K562 (cell line): Measurements from ENCODE around the gene KLF13. TPM values are rescaled to one million over a fixed set of nuclear protein-coding genes. Genes with fewer than 3 reads are reported as not detected.
A peak's percentile ranks its signal among the peaks of the same experiment; 100 is the strongest.

Source experiments
- BCOR ChIP-seq: fragments of 450-650 bp; IDR thresholded peaks from 2 replicates; pipeline ENCODE4 v1.6.1; 2016
- BHLHE40 ChIP-seq: IDR thresholded peaks from 2 replicates; pipeline ENCODE4 v1.6.1; 2011; ENCODE audit warnings: low read length, improper control_type of control experiment
- CCNT2 ChIP-seq: IDR thresholded peaks from 2 replicates; pipeline ENCODE4 v1.6.1; 2011; ENCODE audit warnings: borderline replicate concordance, low read depth, mild to moderate bottlenecking, moderate library complexity, mixed read lengths, low read length; ENCODE audit not compliant: insufficient read length; ENCODE audit errors: extremely low read depth
- CTBP1 ChIP-seq: fragments of 450-650 bp; IDR thresholded peaks from 2 replicates; pipeline ENCODE4 v1.6.1; 2016; ENCODE audit warnings: borderline replicate concordance
- E2F6 ChIP-seq, 2 experiments: IDR thresholded peaks; 2 replicates each; pipeline ENCODE4 v1.6.1; 2011; ENCODE audit warnings: borderline replicate concordance in 1 of 2, control low read depth in 1 of 2, low read depth in 1 of 2, low read length in 1 of 2, mild to moderate bottlenecking in 1 of 2, mixed read lengths in 1 of 2, moderate library complexity in 1 of 2; ENCODE audit not compliant: insufficient read depth in 1 of 2, insufficient read length in 1 of 2, poor library complexity in 1 of 2, severe bottlenecking in 1 of 2; ENCODE audit errors: extremely low read depth in 1 of 2
- KDM5B ChIP-seq: fragments of 200-600 bp; sonication (generic); IDR thresholded peaks from 2 replicates; pipeline ENCODE4 v1.6.1; 2012; ENCODE audit warnings: low read depth, mild to moderate bottlenecking, moderate library complexity, low read length, control low read depth, inconsistent platforms; ENCODE audit not compliant: insufficient replicate concordance
- MEIS2 ChIP-seq: fragments of 450-650 bp; IDR thresholded peaks from 2 replicates; pipeline ENCODE4 v1.6.1; 2014; ENCODE audit warnings: mild to moderate bottlenecking; ENCODE audit not compliant: partially characterized antibody
- MYC ChIP-seq, 2 experiments: fragments of 250-450 bp in 1 of 2; sonication (Bioruptor Pico) in 1 of 2; IDR thresholded peaks; 2 replicates each; pipeline versions ENCODE4 v1.5.1 to v1.6.1; 2012 to 2021; ENCODE audit warnings: low read depth in 2 of 2, borderline replicate concordance in 1 of 2, improper control_type of control experiment in 1 of 2, low read length in 1 of 2, mild to moderate bottlenecking in 1 of 2, moderate library complexity in 1 of 2
- NFIC ChIP-seq: fragments of 450-650 bp; IDR thresholded peaks from 2 replicates; pipeline ENCODE4 v1.6.1; 2017; ENCODE audit warnings: mild to moderate bottlenecking, inconsistent platforms
- NRF1 ChIP-seq, 2 experiments: fragments of 450-650 bp; IDR thresholded peaks in 1 of 2; conservative IDR thresholded peaks in 1 of 2; 2 replicates each; pipeline ENCODE4 v1.6.1; 2014; ENCODE audit warnings: mild to moderate bottlenecking in 2 of 2
- PHF20 ChIP-seq: fragments of 450-650 bp; IDR thresholded peaks from 2 replicates; pipeline ENCODE4 v1.6.1; 2018; ENCODE audit not compliant: partially characterized antibody
- PHF8 ChIP-seq: fragments of 200-600 bp; sonication (generic); IDR thresholded peaks from 2 replicates; pipeline ENCODE4 v1.6.1; 2012; ENCODE audit warnings: mixed run types, mild to moderate bottlenecking, inconsistent platforms, low read length, moderate library complexity, borderline replicate concordance
- RB1 ChIP-seq: fragments of 450-650 bp; IDR thresholded peaks from 2 replicates; pipeline ENCODE4 v1.6.1; 2017; ENCODE audit warnings: low read depth, mild to moderate bottlenecking
- RBM17 ChIP-seq: fragments of 200-400 bp; formaldehyde crosslinking; IDR thresholded peaks from 2 replicates; pipeline ENCODE4 v1.6.1; 2017; ENCODE audit warnings: low read depth, mild to moderate bottlenecking, low read length, borderline replicate concordance
- RCOR1 ChIP-seq, 2 experiments: IDR thresholded peaks; 2 replicates each; pipeline ENCODE4 v1.6.1; 2012; ENCODE audit warnings: low read depth in 2 of 2, low read length in 2 of 2, borderline replicate concordance in 1 of 2, improper control_type of control experiment in 1 of 2
- TEAD4 ChIP-seq, 2 experiments: sonication (generic) in 1 of 2; formaldehyde crosslinking in 1 of 2; IDR thresholded peaks; 2 replicates each; pipeline versions ENCODE4 v1.6.1 to v1.8.0; 2012 to 2022; ENCODE audit warnings: borderline replicate concordance in 1 of 2, inconsistent platforms in 1 of 2, low read length in 1 of 2, mild to moderate bottlenecking in 1 of 2, missing genetic modification reagents in 1 of 2
- U2AF1 ChIP-seq: fragments of 200-400 bp; formaldehyde crosslinking; optimal IDR thresholded peaks from 2 replicates; pipeline ENCODE3; 2017; ENCODE audit warnings: mild to moderate bottlenecking, low read depth, low read length, moderate library complexity
- UBTF ChIP-seq, 2 experiments: IDR thresholded peaks; 2 replicates each; pipeline ENCODE4 v1.6.1; 2012; ENCODE audit warnings: improper control_type of control experiment in 2 of 2, low read depth in 2 of 2, low read length in 2 of 2, borderline replicate concordance in 1 of 2
- polyA plus RNA-seq, 8 experiments: library from polyadenylated mRNA; depleted of rRNA in 4 of 8; stranded (reverse) in 5 of 8; unstranded in 3 of 8; fragments of >200 nt; fragmentation: Nextera tagmentation in 2 of 8; fragmentation: Illumina TruSeq in 1 of 8; extraction: Ambion mirVana in 2 of 8; extraction: Trizol in 1 of 8; gene quantifications; 2 replicates each; pipeline versions ENCODE4 v1.2.1 to v1.2.3, GENCODE V29; 2011 to 2014; ENCODE audit warnings: inconsistent platforms in 1 of 8, missing spikeins in 1 of 8
- total RNA-seq, 7 experiments: library from RNA; depleted of rRNA in 6 of 7; stranded (reverse); fragments of >200 nt in 6 of 7; fragmentation: Illumina TruSeq in 2 of 7; extraction: Trizol in 2 of 7; gene quantifications; 2 replicates each; pipeline versions ENCODE4 v1.2.1 to v1.2.3, GENCODE V29; 2011 to 2021; ENCODE audit warnings: low replicate concordance in 1 of 7
- TF ChIP-seq, protein P1 (sequence below): sonication (generic); formaldehyde crosslinking; IDR thresholded peaks from 2 replicates; pipeline ENCODE4 v1.4.0; 2020; ENCODE audit warnings: mild to moderate bottlenecking, missing genetic modification reagents

Gene KLF13
- total and polyA plus RNA-seq, 9 of the 15 experiments (the other 6 are each of a cell fraction or from before 2014, with no cell fraction given): 1.8 to 10.5 (median 4.8) TPM

- TF ChIP-seq, protein P1, sequence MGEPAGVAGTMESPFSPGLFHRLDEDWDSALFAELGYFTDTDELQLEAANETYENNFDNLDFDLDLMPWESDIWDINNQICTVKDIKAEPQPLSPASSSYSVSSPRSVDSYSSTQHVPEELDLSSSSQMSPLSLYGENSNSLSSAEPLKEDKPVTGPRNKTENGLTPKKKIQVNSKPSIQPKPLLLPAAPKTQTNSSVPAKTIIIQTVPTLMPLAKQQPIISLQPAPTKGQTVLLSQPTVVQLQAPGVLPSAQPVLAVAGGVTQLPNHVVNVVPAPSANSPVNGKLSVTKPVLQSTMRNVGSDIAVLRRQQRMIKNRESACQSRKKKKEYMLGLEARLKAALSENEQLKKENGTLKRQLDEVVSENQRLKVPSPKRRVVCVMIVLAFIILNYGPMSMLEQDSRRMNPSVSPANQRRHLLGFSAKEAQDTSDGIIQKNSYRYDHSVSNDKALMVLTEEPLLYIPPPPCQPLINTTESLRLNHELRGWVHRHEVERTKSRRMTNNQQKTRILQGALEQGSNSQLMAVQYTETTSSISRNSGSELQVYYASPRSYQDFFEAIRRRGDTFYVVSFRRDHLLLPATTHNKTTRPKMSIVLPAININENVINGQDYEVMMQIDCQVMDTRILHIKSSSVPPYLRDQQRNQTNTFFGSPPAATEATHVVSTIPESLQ (CRISPR knock-in tag): no peak
- TF ChIP-seq MYC (IDR thresholded peaks at IDR 0.05; ENCODE audit: low read depth, low read length) (no peak), MYC (CRISPR knock-in tag; IDR thresholded peaks at IDR 0.05; ENCODE audit: borderline replicate concordance, low read depth) (no peak), E2F6 (IDR thresholded peaks at IDR 0.05; ENCODE audit: borderline replicate concordance in 1 of 2, extremely low read depth in 1 of 2, insufficient read depth in 1 of 2, insufficient read length in 1 of 2, low read depth in 1 of 2, low read length in 1 of 2, poor library complexity in 1 of 2, severe bottlenecking in 1 of 2) (peak in 1 of 2 experiments; percentile 25), RBM17 (no peak), CTBP1 (peak; percentile 95), BCOR (0 out of 2 replicates have a peak, but pooled peaks have one; percentile 42), BHLHE40 (peak; percentile 97), PHF8 (peak; percentile 32; the same call in 1 of the 2 replicates), PHF20 (peak; percentile 30), CCNT2 (peak; percentile 17), NRF1 (conservative IDR thresholded peaks at IDR 0.05 in 1 of 2, IDR thresholded peaks at IDR 0.05 in 1 of 2) (peak in 1 of 2 experiments; percentile 37; a peak in 2 of 4 replicates), RB1 (0 out of 2 replicates have a peak, but pooled peaks have one; percentile 11), U2AF1 (no peak), MEIS2 (peak; percentile 22), KDM5B (peak; percentile 26), UBTF (IDR thresholded peaks at IDR 0.05; ENCODE audit: borderline replicate concordance in 1 of 2, low read depth in 2 of 2, low read length in 2 of 2) (0 out of 4 replicates have a peak, but pooled peaks of 1 of the 2 experiments have one; percentile 36), RCOR1 (IDR thresholded peaks at IDR 0.05; ENCODE audit: borderline replicate concordance in 1 of 2, low read depth in 2 of 2, low read length in 2 of 2) (peak in 1 of 2 experiments; percentile 65; a peak in 1 of 4 replicates), TEAD4 (IDR thresholded peaks at IDR 0.05; ENCODE audit: low read length) (no peak), TEAD4 (CRISPR knock-in tag; IDR thresholded peaks at IDR 0.05; ENCODE audit: borderline replicate concordance) (no peak), NFIC (0 out of 2 replicates have a peak, but pooled peaks have one; percentile 6)
Measured at GRCh38 chr15:31391687-31392671, 65.3 kb downstream of the KLF13 start (continued).
